H4 (cell line): ENCODE measurements around the gene OR10A3. TPM values are rescaled to one million over a fixed set of nuclear protein-coding genes. Genes with fewer than 3 reads are reported as not detected.
A peak's percentile ranks its signal among the peaks of the same experiment; 100 is the strongest.

Experiments
- DNase-seq: peaks from one replicate; pipeline ENCODE4 v3.0.0-alpha.2; 2015; ENCODE audit warnings: low spot score
- total RNA-seq: library from RNA; depleted of rRNA; stranded (reverse); fragments of >200 nt; shearing (Covaris generic); gene quantifications from 2 replicates; pipeline ENCODE4 v1.2.3, GENCODE V29; 2014

OR10A3 gene
- total RNA-seq, 1 experiment from 2014 or later: not detected

DNA sequence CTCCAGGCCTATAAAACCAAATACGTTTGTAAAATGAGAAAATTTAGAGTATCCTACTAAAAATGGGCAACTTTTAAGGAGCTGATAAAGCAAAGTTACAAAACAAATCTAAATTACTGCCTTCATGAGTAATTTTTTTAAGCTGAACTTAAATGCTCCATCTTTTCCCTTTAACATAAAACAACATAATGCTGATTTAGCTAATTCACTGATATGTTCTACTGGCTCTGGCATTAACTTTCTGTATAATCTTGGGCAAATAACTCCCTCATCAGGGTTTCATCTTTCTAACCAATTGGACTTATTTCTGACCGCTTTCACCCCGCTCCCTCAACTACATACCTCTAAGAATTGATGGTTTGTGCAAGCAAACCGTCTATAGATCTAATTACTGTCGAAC, 362 bp downstream of the OR10A3 start:
- DNase-seq: no peak

DNA sequence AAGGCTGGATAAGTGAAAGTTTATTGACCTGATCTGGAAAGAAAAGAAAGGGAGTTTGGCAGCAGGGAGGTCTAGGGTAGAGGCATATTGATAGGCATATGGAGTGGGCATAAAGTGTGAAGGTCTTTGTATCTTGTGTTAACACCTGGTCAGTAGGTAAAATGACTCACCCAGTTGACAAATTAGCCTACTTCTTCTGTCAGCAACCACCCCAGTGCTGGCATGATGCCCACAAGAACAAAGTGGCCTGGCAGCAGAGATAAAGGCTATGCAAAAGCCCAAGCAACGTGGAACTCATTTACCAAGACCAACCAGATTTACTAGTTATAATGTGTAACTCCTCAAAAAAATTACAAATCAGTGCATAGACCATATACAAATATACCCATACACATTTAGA, 4.9 kb downstream of the OR10A3 start:
- no peak for DNase-seq

DNA sequence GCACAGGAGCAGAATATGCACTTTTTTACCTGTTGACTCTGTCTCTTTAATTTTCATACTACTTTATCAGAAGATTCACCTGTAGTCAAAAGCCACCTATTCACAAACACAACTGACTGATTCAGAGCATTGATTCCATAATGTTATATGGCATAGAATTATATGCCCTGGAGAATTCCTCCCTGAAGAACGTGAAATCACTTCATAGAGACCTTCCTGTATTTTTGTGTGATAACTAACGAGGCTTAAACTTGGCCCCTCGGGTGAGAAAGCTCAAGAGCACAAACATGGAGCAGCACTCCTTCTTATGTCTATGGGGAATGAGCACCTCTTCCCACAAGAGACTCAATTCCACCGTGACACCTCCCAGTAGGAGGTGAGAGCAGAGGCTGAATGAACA, 10.3 kb downstream of the OR10A3 start, which contains the start of gene OR10A6:
Gene OR10A6 (minus strand): TSS at position 101 of the 400 bp plus-strand sequence. CDS start 2,606 bp downstream, outside the sequence.
- DNase-seq: no peak

DNA sequence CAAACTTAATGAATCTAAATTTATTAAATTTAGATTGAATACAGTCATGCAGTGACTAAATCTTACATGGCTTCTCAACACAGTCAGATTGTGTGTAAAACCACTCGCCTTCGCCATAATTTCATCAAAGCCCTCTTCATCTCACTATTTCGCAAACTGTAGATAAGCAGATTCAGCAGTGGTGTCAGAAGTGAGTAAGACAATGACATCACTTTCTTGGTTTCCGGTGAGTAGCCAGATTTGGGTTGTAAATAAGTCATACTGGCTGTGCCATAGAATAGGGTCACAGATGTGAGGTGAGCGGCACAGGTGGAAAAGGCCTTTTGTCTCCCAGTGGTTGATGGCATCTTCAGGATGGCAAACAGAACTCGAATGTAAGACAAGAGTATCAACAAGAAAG, 13.9 kb downstream of the OR10A3 start:
- DNase-seq: no peak

DNA sequence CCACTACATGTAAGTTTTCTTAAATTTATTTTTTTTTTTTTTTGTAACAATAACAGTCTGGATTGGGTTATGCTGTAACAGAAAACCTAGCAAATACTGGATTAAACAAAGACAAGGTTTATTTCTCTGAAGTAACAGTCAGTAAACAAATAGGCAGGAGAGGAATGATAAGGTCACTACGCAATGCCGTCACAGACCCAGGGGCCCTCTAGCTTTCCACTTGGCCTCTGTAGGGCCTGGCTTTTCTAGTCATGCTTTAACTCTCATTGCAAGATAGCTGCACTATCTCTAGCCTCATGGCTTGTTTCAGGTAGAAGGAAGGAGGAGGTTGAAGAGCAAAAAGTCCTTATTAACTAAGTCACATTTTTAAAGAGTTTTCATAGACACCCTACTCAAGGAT, 17.0 kb downstream of the OR10A3 start:
- DNase-seq: no peak

DNA sequence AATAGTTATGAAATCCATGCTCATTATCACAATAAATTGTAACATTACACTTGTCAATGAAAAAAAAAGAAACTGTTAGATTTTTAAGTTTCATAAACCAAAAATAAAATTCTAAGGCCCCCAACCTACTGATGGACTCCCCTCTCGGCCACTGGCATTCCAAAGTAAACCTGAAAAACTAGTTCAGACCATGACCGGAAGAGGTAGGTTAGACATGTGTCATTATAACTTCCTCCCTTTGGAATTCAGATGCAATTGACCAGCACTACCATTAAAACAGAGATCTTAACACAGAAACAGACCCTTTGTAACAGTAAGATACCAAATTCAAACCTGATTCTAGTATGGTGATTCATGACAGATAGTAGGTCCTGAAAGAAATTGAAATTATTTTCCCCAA, 23.4 kb downstream of the OR10A3 start:
- DNase-seq: no peak

DNA sequence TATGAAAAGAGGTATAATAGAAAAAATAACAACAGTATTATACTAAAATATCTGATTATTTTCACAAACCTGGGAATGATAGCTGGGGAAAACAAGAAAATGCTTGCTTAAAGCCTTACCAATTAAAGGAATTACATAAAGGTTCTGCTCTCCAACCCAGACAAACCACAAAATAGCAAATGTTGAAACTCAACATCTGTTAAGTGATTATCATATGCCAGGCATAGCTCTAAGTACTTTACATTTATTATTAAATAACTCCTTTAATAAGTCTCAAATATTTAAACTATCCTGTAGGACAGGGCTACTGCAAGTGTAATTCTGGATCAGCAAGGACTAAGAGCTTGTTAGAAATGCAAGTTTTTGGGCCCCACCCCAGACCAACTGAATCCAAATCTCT, 30.5 kb downstream of the OR10A3 start:
- DNase-seq: no peak

DNA sequence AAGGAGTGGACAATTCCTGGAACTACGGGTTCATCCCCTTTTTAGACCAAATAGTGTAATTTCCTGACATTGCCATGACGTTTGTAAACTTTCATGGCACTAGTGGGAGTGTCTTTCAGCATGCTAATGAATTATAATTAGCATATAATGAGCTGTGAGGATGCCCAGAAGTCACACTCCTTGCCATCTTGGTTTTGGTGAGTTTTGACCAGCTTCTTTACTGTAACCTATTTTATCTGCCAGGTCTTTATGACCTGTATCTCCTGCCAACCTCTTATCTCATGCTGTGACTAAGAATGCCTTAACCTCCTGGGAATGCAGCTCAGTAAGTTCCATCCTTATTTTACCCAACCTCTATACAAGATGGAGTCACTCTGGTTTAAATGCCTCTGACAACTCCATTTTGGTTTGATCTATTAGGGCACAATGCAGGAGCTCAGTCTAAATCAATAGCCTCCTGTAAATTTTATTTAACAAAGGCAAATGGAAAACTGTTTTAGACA, 31.2 kb downstream of the OR10A3 start:
- DNase-seq: no peak

DNA sequence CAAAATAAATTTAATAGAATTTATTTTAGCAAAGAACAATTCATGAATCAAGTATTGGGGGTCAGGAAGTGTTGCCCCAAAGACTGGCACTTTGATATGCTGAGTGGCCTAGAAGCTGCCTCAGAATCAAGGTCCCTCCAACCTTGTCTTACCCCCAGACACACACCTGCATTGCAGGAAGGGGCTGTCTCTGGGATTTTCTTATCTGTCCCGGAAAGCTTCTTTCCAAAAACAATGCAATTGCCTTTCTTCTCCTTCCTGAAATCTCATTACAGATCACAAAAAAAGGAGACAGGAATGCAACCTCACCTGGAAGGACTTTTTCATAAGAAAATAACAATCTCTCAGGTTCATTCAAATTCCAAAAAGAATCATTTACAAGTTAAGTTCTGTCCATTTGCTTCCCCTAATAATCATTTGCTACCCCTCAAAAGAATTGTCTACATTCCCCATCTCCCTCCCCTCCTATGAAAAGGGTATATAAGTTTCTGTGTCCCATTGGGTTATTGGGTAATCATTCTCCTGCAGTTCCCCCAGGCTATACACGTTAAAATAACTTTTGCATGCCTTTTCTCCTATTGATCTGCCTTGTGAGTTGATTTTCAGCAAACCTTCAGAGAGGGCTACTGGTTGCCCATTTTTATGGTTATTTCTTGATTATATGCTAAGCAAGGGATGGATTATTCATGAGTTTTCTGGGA, 31.8 kb downstream of the OR10A3 start:
- DNase-seq: no peak

DNA sequence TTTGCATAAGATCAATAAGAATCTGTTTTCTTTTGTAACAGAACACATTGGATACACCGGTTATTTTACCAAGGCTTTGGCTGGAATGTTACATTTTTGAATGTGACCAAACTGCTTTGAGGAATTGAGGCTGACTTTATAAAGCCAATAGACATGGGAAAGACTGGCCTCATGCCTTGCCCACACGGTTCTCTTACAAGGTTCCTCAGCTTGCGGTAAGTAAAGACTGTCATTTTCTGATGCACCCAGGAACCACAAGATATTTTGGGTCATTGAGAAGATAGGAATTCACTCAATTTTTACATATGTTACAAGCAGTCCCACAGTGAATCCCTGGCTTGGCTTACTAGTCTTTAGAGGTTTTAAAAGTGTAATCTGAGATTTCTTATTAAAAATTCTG, 34.4 kb downstream of the OR10A3 start:
- no peak for DNase-seq

DNA sequence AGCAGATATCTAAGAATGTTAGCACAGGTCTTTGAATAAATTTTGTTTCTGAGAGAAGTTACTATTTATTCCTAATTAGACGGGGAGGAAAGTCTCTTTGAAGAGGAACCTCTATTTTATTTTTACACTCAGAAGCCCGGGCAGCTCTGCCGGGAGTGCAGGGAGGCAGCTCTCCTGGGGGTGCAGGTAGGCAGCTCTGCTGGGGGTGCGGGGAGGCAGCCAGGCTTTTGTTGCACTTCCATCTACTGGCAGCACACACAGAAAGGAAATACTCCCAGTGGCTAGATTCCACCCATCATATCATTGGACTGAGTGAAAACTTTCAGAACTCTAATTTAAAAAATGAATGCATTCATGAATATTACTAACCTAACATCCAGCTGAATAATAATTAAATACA, 35.0 kb downstream of the OR10A3 start:
- no peak for DNase-seq

DNA sequence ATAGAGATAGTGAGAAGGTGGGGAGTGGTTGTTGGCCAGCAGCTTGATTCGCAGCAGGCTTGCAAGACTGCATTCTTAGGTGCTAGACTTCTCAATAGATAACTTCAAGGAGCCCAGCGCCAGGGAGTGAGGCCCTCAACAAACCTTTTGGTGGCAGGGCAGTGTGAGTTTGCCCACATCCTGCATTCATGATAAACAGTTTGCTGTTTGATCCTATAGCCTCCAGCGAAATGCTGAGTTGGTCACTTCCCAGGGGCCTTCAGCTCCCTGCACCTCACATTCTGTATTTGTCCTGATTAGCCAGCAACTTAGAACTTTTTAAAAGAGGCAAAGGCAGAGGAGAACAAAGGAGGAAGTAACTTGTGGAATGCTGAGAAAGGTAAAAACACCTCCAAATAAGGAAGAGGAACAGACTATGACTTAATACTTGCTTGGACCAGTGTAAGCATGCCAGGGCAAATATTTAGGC, 35.5 kb downstream of the OR10A3 start:
- DNase-seq: peak; percentile 65

DNA sequence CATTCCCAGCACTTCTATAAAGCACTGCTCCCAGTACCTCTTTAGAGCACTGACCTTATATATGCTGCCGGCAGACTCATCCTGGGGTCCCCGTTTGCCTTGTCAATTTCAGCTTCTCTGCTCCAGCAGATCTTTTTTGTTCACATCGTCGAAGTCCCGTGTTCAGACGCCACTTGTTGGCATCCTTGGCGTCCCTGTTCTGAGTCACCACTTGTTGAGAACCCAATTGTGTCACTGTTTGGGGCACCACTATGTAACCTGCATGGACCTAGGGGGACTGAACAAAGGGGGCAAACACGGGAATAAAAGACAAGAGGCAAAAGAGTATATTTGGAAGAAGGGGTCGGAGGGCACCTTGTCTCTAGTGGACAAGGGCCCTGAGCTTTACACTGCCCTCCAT, 36.0 kb downstream of the OR10A3 start:
- DNase-seq: no peak

DNA sequence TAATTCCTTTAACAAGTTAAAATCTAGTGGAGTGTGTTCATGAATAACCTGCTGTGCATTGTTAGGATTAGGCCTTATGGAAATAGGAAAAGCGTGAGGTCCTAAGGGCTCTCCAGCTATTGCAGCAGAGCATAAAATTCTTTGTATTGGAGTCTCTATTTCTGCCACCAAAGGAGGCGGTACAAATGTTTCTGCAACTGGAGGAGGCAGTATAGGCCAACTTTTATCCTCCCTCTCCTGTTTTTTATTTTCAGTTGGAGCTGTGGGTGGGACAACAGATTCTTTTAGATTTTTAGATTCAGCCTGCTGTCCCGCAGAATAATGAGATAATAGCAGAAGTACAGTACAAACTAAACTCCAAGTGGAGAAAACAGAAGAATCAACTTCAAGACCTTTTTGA, 36.6 kb downstream of the OR10A3 start:
- DNase-seq: no peak

DNA sequence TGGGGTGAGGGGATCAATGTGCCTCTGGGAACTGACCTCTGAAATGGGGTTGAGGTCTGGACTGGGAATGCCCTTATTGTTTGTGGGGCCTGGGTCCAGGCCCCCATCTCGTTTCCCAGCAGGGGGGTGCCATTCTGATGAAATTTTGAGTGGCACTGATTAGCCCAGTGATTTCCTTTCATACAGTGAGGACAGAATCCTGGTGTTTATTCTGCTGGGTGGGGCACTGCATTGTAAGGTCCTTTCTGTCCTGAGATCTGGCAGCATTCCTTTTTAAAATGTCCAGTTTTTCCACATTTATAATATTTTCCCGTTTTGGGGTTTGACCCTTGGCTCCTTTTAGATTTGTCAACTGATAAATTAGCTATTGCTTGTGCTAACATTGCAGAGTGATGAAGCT, 37.6 kb downstream of the OR10A3 start:
- no peak for DNase-seq

DNA sequence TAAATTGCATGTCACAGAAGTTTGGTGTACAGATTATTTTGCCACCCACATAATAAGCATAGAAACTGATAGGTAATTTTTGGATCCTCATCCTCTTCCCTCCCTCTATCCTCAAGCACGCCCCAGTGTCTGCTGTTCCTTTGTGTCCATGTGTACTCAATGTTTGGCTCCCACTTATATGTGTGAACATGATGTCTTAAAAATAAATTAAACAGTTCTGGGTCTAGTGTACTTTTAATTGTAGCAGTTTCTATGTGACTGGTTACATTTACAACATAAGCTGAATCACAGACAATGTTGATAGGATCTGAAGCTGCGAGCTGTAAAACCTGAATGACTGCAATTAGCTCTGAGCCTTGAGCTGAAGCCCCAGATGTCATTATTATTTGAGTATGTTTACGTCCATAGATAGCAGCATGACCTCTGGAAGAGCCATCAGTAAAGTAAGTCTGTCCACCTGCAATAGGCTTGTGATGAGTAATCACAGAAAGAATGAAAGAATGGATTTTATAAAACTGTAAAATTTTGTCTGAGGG, 40.1 kb downstream of the OR10A3 start:
- DNase-seq: no peak

DNA sequence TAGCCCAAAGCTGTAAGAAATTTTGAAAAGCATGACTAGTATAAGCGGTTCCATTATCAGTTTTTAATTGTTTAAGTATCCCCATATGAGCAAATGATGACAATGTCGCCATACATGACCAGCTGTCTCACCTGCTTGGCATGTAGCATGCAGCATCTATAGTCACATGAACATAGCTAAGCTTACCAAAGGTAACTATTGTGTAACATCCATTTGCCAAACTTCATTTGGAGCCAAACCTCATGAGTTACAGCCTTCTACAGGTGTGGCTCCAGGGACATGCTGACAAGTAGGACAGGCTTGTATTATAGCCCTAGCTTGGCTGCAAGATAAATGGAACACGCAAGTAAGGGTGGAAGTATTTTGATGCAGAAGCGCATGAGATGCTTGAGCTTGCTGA, 40.8 kb downstream of the OR10A3 start:
- no peak for DNase-seq

DNA sequence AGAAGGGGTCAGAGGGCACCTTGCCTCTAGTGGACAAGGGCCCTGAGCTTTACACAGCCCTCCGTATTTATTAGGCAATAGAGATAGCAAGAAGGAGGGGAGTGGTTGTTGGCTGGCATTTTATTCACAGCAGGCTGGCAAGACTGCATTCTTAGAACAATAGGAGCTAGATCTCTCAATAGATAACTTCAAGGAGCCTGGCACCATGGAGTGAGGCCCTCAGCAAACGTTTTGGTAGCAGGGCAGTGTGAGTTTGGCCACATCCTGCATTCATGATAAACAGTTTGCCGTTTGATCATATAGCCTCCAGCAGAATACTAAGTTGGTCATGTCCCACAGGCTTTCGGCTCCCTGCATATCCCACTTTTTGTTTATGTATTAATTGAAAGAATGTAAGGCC, 42.1 kb downstream of the OR10A3 start:
- no peak for DNase-seq

DNA sequence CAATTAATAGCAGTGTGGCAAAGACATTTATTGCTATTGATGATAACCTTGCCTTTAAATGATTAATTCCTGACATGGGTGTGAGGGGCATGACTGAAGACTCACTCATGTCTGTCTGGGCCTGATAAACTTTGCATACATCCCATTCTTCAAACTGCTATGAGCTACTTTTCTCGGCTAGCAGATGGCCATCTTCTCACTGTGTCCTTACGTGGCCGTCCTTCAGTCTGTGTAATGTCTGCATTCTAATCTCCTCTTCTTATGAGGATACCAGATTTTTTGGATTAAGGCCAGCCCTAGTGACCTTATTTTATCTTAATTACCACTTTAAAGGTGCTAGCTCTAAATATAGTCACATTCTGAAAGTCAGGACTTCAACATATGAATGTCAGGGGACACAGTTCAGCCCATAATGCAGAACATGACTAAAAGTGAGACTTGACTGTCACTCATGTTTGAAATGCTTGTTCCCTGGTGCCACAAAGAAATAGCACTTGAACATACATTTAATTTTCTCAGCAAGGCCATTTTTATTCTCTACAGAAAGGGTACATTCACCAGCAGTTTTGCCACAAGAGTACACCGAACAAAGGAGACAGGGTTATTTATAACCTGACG, 42.7 kb downstream of the OR10A3 start:
- no peak for DNase-seq

DNA sequence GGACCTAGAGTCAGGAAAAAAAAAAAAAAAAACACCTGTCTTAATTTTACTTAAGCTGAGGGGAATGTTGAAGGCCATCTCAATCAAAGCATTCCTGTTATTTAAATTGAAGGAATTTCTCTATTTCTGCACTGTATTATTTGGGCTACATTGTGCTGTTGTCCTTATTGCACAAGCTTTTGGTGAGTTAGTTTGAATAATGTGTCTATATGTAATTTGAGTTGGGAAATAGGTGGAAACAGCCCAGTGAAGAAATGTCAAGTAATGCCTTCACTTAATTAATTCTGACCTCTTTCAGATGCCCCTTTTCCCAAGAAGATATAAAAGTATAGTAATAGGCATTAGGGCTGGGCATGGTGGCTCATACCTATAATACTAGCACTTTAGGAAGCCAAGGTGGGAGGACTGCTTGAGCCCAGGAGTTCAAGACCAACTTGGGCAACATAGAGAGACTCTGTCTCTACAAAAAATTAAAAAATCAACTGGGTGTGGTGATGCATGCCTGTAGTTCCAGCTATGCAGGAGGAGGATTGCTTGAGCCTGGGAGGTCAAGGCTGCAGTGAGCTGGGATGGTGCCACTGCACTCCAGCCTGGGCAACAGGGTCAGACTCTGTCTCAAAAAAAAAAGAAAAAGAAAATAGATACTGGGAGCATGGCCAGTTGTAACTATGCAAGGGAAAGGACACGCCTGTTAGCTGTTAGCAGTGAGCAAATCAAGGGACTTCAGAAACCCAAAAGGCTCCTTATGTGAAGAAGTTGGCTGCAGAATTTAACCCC, 45.3 kb downstream of the OR10A3 start:
- DNase-seq: no peak

DNA sequence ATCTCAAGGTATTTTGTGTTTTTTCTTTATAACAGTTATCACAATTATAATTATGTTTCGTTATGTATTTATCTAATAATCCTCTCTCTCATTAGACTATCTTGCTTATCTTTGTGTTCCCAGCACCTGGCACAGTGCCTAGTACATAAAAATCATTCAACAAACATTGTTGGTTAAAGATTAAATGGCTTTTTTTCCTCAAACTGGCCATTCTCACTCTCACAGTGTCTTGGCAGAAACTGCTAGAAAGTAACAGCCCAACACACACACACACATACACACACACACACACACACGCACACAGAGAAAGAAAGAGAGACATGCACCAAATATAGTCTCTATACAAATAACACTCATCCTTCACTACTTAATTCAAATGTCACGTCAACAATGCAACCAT, 47.3 kb downstream of the OR10A3 start:
- no peak for DNase-seq

DNA sequence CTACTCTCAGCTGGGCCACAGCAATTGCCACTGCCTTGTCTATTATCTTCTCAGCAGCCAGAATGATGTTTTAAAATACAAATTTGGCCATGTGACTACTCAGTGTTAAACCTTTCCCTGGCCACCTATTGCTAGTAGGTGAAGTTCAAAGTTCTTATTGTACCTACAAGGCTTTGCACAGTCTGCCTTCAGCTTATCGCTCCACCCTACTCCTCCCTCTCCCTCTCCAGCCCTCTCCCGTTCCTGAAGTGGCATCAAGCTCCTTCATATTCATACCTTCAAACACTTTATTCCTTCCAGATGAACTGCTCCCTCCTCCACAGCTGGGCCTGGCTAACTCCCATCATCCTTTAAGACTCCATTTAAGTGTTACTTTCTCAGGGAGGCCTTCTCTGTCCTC, 47.7 kb downstream of the OR10A3 start:
- no peak for DNase-seq
